CD14-positive monocyte (primary cell): ENCODE data around the gene COL5A2. TPM values are rescaled to one million over a fixed set of nuclear protein-coding genes. Genes with fewer than 3 reads are reported as not detected.

Experiments used
- DNase-seq, 3 donors: peaks; one replicate each; pipeline ENCODE4 v3.0.0-alpha.2; 2011 to 2022
- H2AFZ ChIP-seq: 2 replicates; pipeline ENCODE4 v1.6.0; 2012; ENCODE audit warnings: mild to moderate bottlenecking, low read depth, low read length, inconsistent platforms; ENCODE audit not compliant: insufficient read depth, poor library complexity, severe bottlenecking
- H3K27ac ChIP-seq, 2 donors: 1 replicate in 1 of 2; 2 replicates in 1 of 2; pipeline ENCODE4 v1.5.1; 2012 to 2013; ENCODE audit warnings: low read length in 2 of 2, control low read depth in 1 of 2, inconsistent platforms in 1 of 2, low read depth in 1 of 2, mild to moderate bottlenecking in 1 of 2
- H3K27me3 ChIP-seq, 2 donors: one replicate each; pipeline versions ENCODE4 v1.6.0 to v1.6.1; 2011 to 2013; ENCODE audit warnings: low read length in 2 of 2; ENCODE audit not compliant: control insufficient read depth in 2 of 2, insufficient read depth in 2 of 2
- H3K36me3 ChIP-seq, 2 donors: replicated peaks in 1 of 2; 1 replicate in 1 of 2; 2 replicates in 1 of 2; pipeline versions ENCODE4 v1.5.1 to v1.6.1; 2012 to 2013; ENCODE audit warnings: low read length in 2 of 2, control low read depth in 1 of 2, inconsistent platforms in 1 of 2, mild to moderate bottlenecking in 1 of 2; ENCODE audit not compliant: insufficient read depth in 2 of 2, control insufficient read depth in 1 of 2
- H3K4me1 ChIP-seq, 2 donors: 1 replicate in 1 of 2; 2 replicates in 1 of 2; pipeline versions ENCODE4 v1.5.1 to v1.6.1; 2012 to 2013; ENCODE audit warnings: low read length in 2 of 2, control low read depth in 1 of 2, inconsistent platforms in 1 of 2, mild to moderate bottlenecking in 1 of 2, moderate library complexity in 1 of 2; ENCODE audit not compliant: insufficient read depth in 2 of 2, control insufficient read depth in 1 of 2
- H3K4me2 ChIP-seq: replicated peaks from 2 replicates; pipeline ENCODE3; 2012; ENCODE audit warnings: low read length, moderate library complexity, mild to moderate bottlenecking; ENCODE audit not compliant: poor library complexity, severe bottlenecking; ENCODE audit errors: extremely low read depth
- H3K4me3 ChIP-seq, 3 experiments: fragments of 200-600 bp in 1 of 3; sonication (generic) in 1 of 3; replicated peaks in 1 of 3; 1 replicate in 2 of 3; 2 replicates in 1 of 3; pipeline ENCODE4 v1.5.1; 2011 to 2013; ENCODE audit warnings: low read length in 3 of 3, mild to moderate bottlenecking in 3 of 3, control low read depth in 2 of 3, low read depth in 2 of 3, inconsistent platforms in 1 of 3, moderate library complexity in 1 of 3
- H3K79me2 ChIP-seq: 2 replicates; pipeline ENCODE4 v1.6.0; 2012; ENCODE audit warnings: mild to moderate bottlenecking, control low read depth, inconsistent platforms, low read length, moderate library complexity; ENCODE audit not compliant: insufficient read depth
- H3K9ac ChIP-seq: 2 replicates; pipeline ENCODE4 v1.6.0; 2017; ENCODE audit warnings: low read length, mild to moderate bottlenecking; ENCODE audit not compliant: insufficient read depth, poor library complexity, severe bottlenecking
- H3K9me3 ChIP-seq, 2 donors: replicated peaks in 1 of 2; 1 replicate in 1 of 2; 2 replicates in 1 of 2; pipeline versions ENCODE4 v1.5.1 to v1.6.1; 2012 to 2013; ENCODE audit warnings: low read length in 2 of 2, control low read depth in 1 of 2; ENCODE audit not compliant: control insufficient read depth in 1 of 2, insufficient read depth in 1 of 2
- H4K20me1 ChIP-seq: 2 replicates; pipeline ENCODE4 v1.6.0; 2012; ENCODE audit warnings: mild to moderate bottlenecking, low read length, control low read depth, moderate library complexity; ENCODE audit not compliant: insufficient read depth
- H3K27ac Mint-ChIP-seq, 7 donors: one replicate each; pipeline ENCODE4 v1.8.0; 2020; ENCODE audit warnings: mild to moderate bottlenecking in 7 of 7, mixed read lengths in 7 of 7, moderate library complexity in 6 of 7, inconsistent platforms in 2 of 7
- H3K27me3 Mint-ChIP-seq, 3 donors: one replicate each; pipeline ENCODE4 v1.8.0; 2021 to 2022; ENCODE audit warnings: low read depth in 3 of 3, mild to moderate bottlenecking in 3 of 3, mixed read lengths in 3 of 3, moderate library complexity in 3 of 3, inconsistent platforms in 1 of 3
- H3K36me3 Mint-ChIP-seq, 2 donors: one replicate each; pipeline ENCODE4 v1.8.0; 2020; ENCODE audit warnings: mixed read lengths in 2 of 2, inconsistent platforms in 1 of 2, mild to moderate bottlenecking in 1 of 2
- H3K4me1 Mint-ChIP-seq: one replicate; pipeline ENCODE4 v1.8.0; 2020; ENCODE audit warnings: mild to moderate bottlenecking, mixed read lengths
- H3K4me3 Mint-ChIP-seq, 2 donors: one replicate each; pipeline ENCODE4 v1.8.0; 2020; ENCODE audit warnings: mild to moderate bottlenecking in 2 of 2, mixed read lengths in 2 of 2, moderate library complexity in 1 of 2
- H3K9me3 Mint-ChIP-seq, 7 donors: one replicate each; pipeline ENCODE4 v1.8.0; 2020 to 2022; ENCODE audit warnings: mixed read lengths in 7 of 7, mild to moderate bottlenecking in 6 of 7, moderate library complexity in 6 of 7, inconsistent platforms in 2 of 7
- WGBS: methylation state at CpG from one replicate; pipeline ENCODE4 v1.1.5; 2013; ENCODE audit warnings: missing lambda C conversion rate; ENCODE audit not compliant: insufficient coverage; 5-methylcytosine and 5-hydroxymethylcytosine counted together
- intact Hi-C, 2 donors: fragments of 100-400 bp; cut with micrococcal nuclease; formaldehyde crosslinking; loops; one replicate each; pipeline versions ENCODE4 v1.15.0 to v1.15.1; 2023
- polyA plus RNA-seq, 3 donors: library from polyadenylated mRNA; depleted of rRNA in 1 of 3; unstranded in 2 of 3; stranded (reverse) in 1 of 3; fragments of 300-500 nt in 2 of 3; fragments of >200 nt in 1 of 3; fragmentation: Illumina TruSeq in 2 of 3; gene quantifications; 1 replicate in 2 of 3; 2 replicates in 1 of 3; pipeline ENCODE4 v1.2.3, GENCODE V29; 2012 to 2021
- TF ChIP-seq, protein P1 (sequence below): fragments of 200-600 bp; IDR thresholded peaks from one replicate; pipeline ENCODE4 v1.8.0; 2022; ENCODE audit warnings: antibody characterized with exemption, mild to moderate bottlenecking

COL5A2 gene
- polyA plus RNA-seq, 3 donors = 0.13 TPM; not detected in 2

- intact Hi-C loops = no loop called here
- peaks cover 0 to 2% (median 0%) of the 10 kb centered on the region in 3 donors for H3K27me3 Mint-ChIP-seq
Observed at GRCh38 chr2:189161894-189162293, 17.7 kb downstream of the COL5A2 start.

GRCh38 chr2:189159717-189160116 is 19.8 kb downstream of the COL5A2 start:
- Histone ChIP-seq H3K9ac (no peak overlapping the region), H3K4me1 (no peaks in the 10 kb centered on the region), H3K27ac (no peak overlapping the region), H3K9me3 (no peaks in the 10 kb centered on the region), H3K4me3 (no peak overlapping the region), H3K4me2 (no peak overlapping the region), H3K79me2 (no peaks in the 10 kb centered on the region), H3K27me3 (no peaks in the 10 kb centered on the region), H2AFZ (no peak overlapping the region), H3K36me3 (no peaks in the 10 kb centered on the region), H4K20me1 (no peaks in the 10 kb centered on the region)
- Mint-ChIP-seq H3K9me3 (no peaks in the 10 kb centered on the region), H3K4me1 (no peaks in the 10 kb centered on the region), H3K4me3 (no peak overlapping the region), H3K36me3 (no peaks in the 10 kb centered on the region), H3K27ac (no peak overlapping the region), H3K27me3 (peaks cover 0 to 2% (median 0%) of the 10 kb centered on the region in 3 donors)
- TF ChIP-seq, protein P1, sequence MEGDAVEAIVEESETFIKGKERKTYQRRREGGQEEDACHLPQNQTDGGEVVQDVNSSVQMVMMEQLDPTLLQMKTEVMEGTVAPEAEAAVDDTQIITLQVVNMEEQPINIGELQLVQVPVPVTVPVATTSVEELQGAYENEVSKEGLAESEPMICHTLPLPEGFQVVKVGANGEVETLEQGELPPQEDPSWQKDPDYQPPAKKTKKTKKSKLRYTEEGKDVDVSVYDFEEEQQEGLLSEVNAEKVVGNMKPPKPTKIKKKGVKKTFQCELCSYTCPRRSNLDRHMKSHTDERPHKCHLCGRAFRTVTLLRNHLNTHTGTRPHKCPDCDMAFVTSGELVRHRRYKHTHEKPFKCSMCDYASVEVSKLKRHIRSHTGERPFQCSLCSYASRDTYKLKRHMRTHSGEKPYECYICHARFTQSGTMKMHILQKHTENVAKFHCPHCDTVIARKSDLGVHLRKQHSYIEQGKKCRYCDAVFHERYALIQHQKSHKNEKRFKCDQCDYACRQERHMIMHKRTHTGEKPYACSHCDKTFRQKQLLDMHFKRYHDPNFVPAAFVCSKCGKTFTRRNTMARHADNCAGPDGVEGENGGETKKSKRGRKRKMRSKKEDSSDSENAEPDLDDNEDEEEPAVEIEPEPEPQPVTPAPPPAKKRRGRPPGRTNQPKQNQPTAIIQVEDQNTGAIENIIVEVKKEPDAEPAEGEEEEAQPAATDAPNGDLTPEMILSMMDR = no peak
- intact Hi-C loops = no loop called here
- no CpG with 5 or more reads among the region's 4 CpGs for WGBS
- DNase-seq = no peak

More at GRCh38 chr2:189161894-189162293, 17.7 kb downstream of the COL5A2 start:
- no peaks in the 10 kb centered on the region for H3K36me3 Mint-ChIP-seq
- H3K27me3 ChIP-seq = no peaks in the 10 kb centered on the region
- H2AFZ ChIP-seq = no peak overlapping the region
- H3K27ac Mint-ChIP-seq = no peak overlapping the region
- no peak overlapping the region for H3K9ac ChIP-seq
- H3K4me1 Mint-ChIP-seq = no peaks in the 10 kb centered on the region
- no peaks in the 10 kb centered on the region for H3K36me3 ChIP-seq
- no CpG with 5 or more reads among the region's 3 CpGs for WGBS
- no peak overlapping the region for H3K4me3 Mint-ChIP-seq
- peaks cover 0 to 2% (median 0%) of the 10 kb centered on the region in 7 donors for H3K9me3 Mint-ChIP-seq
- H3K9me3 ChIP-seq = no peaks in the 10 kb centered on the region
- H3K4me3 ChIP-seq = no peak overlapping the region
- no peaks in the 10 kb centered on the region for H4K20me1 ChIP-seq
- no peak overlapping the region for H3K4me2 ChIP-seq
- H3K79me2 ChIP-seq = no peaks in the 10 kb centered on the region
- DNase-seq = no peak
- no peak overlapping the region for H3K27ac ChIP-seq
- TF ChIP-seq, protein P1 = no peak
- no peaks in the 10 kb centered on the region for H3K4me1 ChIP-seq
